ENCODE results near the gene PADI3. TPM values are rescaled to one million over a fixed set of nuclear protein-coding genes. Genes with fewer than 3 reads are reported as not detected.

Gene PADI3
- total RNA-seq, 3 donors from 2014 or later: not detected

- intact Hi-C loops (cut with DNase I; ENCODE audit: low total_unique reads): no loop called here
- DNase-seq (ENCODE audit: low spot score in 2 of 2): no peak
- H3K4me3 ChIP-seq: no peak overlapping the region
- H3K9me3 ChIP-seq: no peaks in the 10 kb centered on the region
- TF ChIP-seq, protein P1, sequence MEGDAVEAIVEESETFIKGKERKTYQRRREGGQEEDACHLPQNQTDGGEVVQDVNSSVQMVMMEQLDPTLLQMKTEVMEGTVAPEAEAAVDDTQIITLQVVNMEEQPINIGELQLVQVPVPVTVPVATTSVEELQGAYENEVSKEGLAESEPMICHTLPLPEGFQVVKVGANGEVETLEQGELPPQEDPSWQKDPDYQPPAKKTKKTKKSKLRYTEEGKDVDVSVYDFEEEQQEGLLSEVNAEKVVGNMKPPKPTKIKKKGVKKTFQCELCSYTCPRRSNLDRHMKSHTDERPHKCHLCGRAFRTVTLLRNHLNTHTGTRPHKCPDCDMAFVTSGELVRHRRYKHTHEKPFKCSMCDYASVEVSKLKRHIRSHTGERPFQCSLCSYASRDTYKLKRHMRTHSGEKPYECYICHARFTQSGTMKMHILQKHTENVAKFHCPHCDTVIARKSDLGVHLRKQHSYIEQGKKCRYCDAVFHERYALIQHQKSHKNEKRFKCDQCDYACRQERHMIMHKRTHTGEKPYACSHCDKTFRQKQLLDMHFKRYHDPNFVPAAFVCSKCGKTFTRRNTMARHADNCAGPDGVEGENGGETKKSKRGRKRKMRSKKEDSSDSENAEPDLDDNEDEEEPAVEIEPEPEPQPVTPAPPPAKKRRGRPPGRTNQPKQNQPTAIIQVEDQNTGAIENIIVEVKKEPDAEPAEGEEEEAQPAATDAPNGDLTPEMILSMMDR (IDR thresholded peaks at IDR 0.05): no peak
- TF ChIP-seq POLR2AphosphoS5 (IDR thresholded peaks at IDR 0.05): no peak
- TF ChIP-seq POLR2A (IDR thresholded peaks at IDR 0.05): no peak
- no peaks in the 10 kb centered on the region for H3K36me3 ChIP-seq
- H3K27ac ChIP-seq: no peak overlapping the region
- no peaks in the 10 kb centered on the region for H3K4me1 ChIP-seq
- no peaks in the 10 kb centered on the region for H3K27me3 ChIP-seq
Measured at GRCh38 chr1:17333081-17333480, 84.2 kb downstream of the PADI3 start.

Other genes with a start within 250 kb of the PADI3 start
- 10 to 100 TPM; 17.3 to 31.5 (median 31.3) TPM for gene ATP13A2, start 237.2 kb upstream of the PADI3 start, total RNA-seq
- 100 to 1,000 TPM in 1 of 3 donors, 10 to 100 TPM in 2; 80.6 to 106 (median 97.7) TPM for gene SDHB, start 195.1 kb upstream of the PADI3 start, total RNA-seq
- 10 to 100 TPM in 1 of 3 donors, 1 to 10 TPM in 1, under 1 TPM in 1; 0.32 to 29.4 (median 9.2) TPM for gene PADI2, start 129.6 kb upstream of the PADI3 start, total RNA-seq
- under 1 TPM in 1 of 3 donors, not detected in 2; 0.33 TPM for gene PADI1, start 44.0 kb upstream of the PADI3 start, total RNA-seq
- 1 to 10 TPM in 1 of 3 donors, not detected in 2; 1.3 TPM for gene PADI4, start 59.1 kb downstream of the PADI3 start, total RNA-seq
- not detected for gene PADI6, start 123.1 kb downstream of the PADI3 start, total RNA-seq
- gene RCC2, start 190.6 kb downstream of the PADI3 start, total RNA-seq: 10 to 100 TPM; 21.1 to 39.0 (median 33.2) TPM

Measured in breast epithelium (tissue), 4 donors.